ENCODE measurements around the gene ST3GAL3. TPM values are rescaled to one million over a fixed set of nuclear protein-coding genes. Genes with fewer than 3 reads are reported as not detected.
A peak's percentile ranks its signal among the peaks of the same experiment; 100 is the strongest.

ST3GAL3 gene
- total and polyA plus RNA-seq, 7 donors, result 7.2 to 31.4 (median 21.3) TPM

GRCh38 chr1:43978264-43978550, 270.9 kb downstream of the ST3GAL3 start:
- no peak for DNase-seq
- intact Hi-C loops (cut with DNase I), result no loop called here

GRCh38 chr1:43978551-43979260, 271.4 kb downstream of the ST3GAL3 start, which contains the start of gene B4GALT2:
TSS of gene B4GALT2 (plus strand) at chr1:43979210. CDS start at chr1:43981161, 1,951 bp downstream.
- no peak for DNase-seq
- H3K27ac ChIP-seq, result peak within 1 kb of the TSS; percentile 57 to 77 (median 74)
- H3K9me3 ChIP-seq, result no peaks in the 10 kb centered on the region
- peak within 1 kb of the TSS; percentile 73 to 92 (median 84) for H3K4me3 ChIP-seq
- peaks cover 0 to 62% (median 52%) of the 10 kb centered on the region in 4 donors for H3K4me1 ChIP-seq
- WGBS, 2 donors, result 4 to 6% methylated on average over 54 of the region's 54 CpGs
- intact Hi-C loops (cut with DNase I), result no loop called here
- peaks cover 0 to 23% (median 11%) of the 10 kb centered on the region in 4 donors for H3K36me3 ChIP-seq
- TF ChIP-seq POLR2A (IDR thresholded peaks at IDR 0.05), result no peak
- no peak for TF ChIP-seq CTCF (IDR thresholded peaks at IDR 0.05)
- peak in 1 of 4 donors; percentile 28 for TF ChIP-seq POLR2AphosphoS5 (IDR thresholded peaks at IDR 0.05)
- no peaks in the 10 kb centered on the region for H3K27me3 ChIP-seq

More at GRCh38 chr1:43978264-43978550, 270.9 kb downstream of the ST3GAL3 start:
- TF ChIP-seq POLR2AphosphoS5 (IDR thresholded peaks at IDR 0.05) (no peak), EP300 (IDR thresholded peaks at IDR 0.05) (no peak), CTCF (IDR thresholded peaks at IDR 0.05) (no peak), POLR2A (IDR thresholded peaks at IDR 0.05) (no peak)
- H3K27ac ChIP-seq, result peak overlapping the region in 2 of 4 donors; percentile 58 to 63
- H3K9me3 ChIP-seq, result no peaks in the 10 kb centered on the region
- H3K4me1 ChIP-seq, result peaks cover 0 to 63% (median 52%) of the 10 kb centered on the region in 4 donors
- H3K4me3 ChIP-seq, result peak overlapping the region in 1 of 4 donors; percentile 91
- H3K36me3 ChIP-seq, result peaks cover 0 to 23% (median 11%) of the 10 kb centered on the region in 4 donors
- H3K27me3 ChIP-seq, result no peaks in the 10 kb centered on the region
- WGBS, 2 donors, result 50 to 77% methylated on average over 5 of the region's 5 CpGs

GRCh38 chr1:43979261-43979527, 271.9 kb downstream of the ST3GAL3 start:
- DNase-seq, result no peak
- H3K27me3 ChIP-seq, result no peaks in the 10 kb centered on the region
- H3K27ac ChIP-seq, result peak overlapping the region; percentile 57 to 77 (median 74)
- intact Hi-C loops (cut with DNase I), result no loop called here
- peaks cover 0 to 23% (median 11%) of the 10 kb centered on the region in 4 donors for H3K36me3 ChIP-seq
- peak overlapping the region; percentile 73 to 92 (median 84) for H3K4me3 ChIP-seq
- WGBS, 2 donors, result 0% methylated on average over 45 of the region's 45 CpGs
- no peaks in the 10 kb centered on the region for H3K9me3 ChIP-seq
- H3K4me1 ChIP-seq, result peaks cover 0 to 57% (median 50%) of the 10 kb centered on the region in 4 donors
- TF ChIP-seq POLR2A (IDR thresholded peaks at IDR 0.05), result no peak
- no peak for TF ChIP-seq CTCF (IDR thresholded peaks at IDR 0.05)
- TF ChIP-seq POLR2AphosphoS5 (IDR thresholded peaks at IDR 0.05), result no peak
- no peak for TF ChIP-seq EP300 (IDR thresholded peaks at IDR 0.05)

- intact Hi-C loops (cut with DNase I), result no loop called here
- Histone ChIP-seq H3K27ac (peak overlapping the region; percentile 57 to 77 (median 74)), H3K4me1 (peaks cover 0 to 57% (median 47%) of the 10 kb centered on the region in 4 donors), H3K36me3 (peaks cover 0 to 23% (median 11%) of the 10 kb centered on the region in 4 donors), H3K4me3 (peak overlapping the region; percentile 73 to 92 (median 84)), H3K27me3 (no peaks in the 10 kb centered on the region), H3K9me3 (no peaks in the 10 kb centered on the region)
- 3 to 4% methylated on average over 45 of the region's 45 CpGs for WGBS, 2 donors
- TF ChIP-seq EP300 (IDR thresholded peaks at IDR 0.05) (no peak), CTCF (IDR thresholded peaks at IDR 0.05) (no peak), POLR2A (IDR thresholded peaks at IDR 0.05) (no peak), POLR2AphosphoS5 (IDR thresholded peaks at IDR 0.05) (no peak)
- no peak for DNase-seq
These were observed 272.4 kb downstream of the ST3GAL3 start for GRCh38 chr1:43979528-43980254.
